Retinal pigment epithelial cell (primary cell): Measurements from ENCODE around the gene SCAF8.
"Not testable (repeated sequence)": the region's sequence is repeated elsewhere in the genome, so short reads cannot be mapped to it uniquely, and the experiment has no call there.

ENCODE experiments used
- DNase-seq: peaks from one replicate; pipeline ENCODE4 v3.0.0-alpha.2; 2010; ENCODE audit warnings: low read depth
- H3K4me3 ChIP-seq: 2 replicates; pipeline ENCODE4 v1.5.1; 2011; ENCODE audit warnings: mild to moderate bottlenecking, low read length, control low read depth, moderate library complexity
- CTCF ChIP-seq: conservative IDR thresholded peaks from 2 replicates; pipeline ENCODE4 v1.5.1; 2011; ENCODE audit warnings: low read depth, low read length, control low read depth, inconsistent platforms

SCAF8 gene

DNA sequence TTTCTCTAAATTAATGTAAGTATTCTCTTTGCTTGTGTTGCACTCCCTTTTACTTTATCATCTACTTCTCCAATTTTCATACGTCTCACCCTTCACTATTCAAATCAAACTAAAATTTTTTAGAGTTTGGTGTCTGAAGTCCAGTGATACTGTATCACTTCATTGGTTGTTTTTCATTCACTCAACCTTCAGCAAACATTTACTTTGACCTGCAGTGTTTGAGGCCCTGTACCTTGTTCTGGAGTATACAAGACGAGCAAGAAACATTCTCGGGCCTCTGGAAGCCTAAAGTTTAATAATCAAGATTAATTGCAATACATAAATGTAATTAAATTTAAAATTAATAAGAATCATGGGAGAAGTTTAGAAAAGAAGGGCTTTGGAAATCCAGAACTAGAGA, 64.6 kb downstream of the SCAF8 start:
- TF ChIP-seq CTCF = no peak
- no peak overlapping the region for H3K4me3 ChIP-seq
- DNase-seq = no peak

DNA sequence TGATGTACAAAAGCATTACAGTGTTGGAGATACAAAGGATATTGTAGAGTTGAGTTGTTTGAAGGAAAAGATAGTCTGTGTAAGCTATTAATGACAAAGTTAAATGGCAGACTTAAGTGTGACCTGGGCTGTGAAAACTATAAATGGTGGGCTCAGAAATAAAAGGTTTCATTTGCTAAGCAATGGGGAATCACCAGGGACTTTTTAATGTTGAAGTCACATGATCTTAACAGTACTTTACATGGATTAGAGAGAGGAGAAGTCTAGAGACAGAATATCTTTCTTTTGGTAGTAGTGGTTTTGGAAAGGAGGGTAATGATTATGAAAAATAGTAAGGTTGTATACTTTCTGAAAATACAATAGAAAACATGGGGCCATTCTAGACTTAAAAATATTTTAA, 67.1 kb downstream of the SCAF8 start:
- no peak overlapping the region for H3K4me3 ChIP-seq
- TF ChIP-seq CTCF = no peak
- DNase-seq = no peak

DNA sequence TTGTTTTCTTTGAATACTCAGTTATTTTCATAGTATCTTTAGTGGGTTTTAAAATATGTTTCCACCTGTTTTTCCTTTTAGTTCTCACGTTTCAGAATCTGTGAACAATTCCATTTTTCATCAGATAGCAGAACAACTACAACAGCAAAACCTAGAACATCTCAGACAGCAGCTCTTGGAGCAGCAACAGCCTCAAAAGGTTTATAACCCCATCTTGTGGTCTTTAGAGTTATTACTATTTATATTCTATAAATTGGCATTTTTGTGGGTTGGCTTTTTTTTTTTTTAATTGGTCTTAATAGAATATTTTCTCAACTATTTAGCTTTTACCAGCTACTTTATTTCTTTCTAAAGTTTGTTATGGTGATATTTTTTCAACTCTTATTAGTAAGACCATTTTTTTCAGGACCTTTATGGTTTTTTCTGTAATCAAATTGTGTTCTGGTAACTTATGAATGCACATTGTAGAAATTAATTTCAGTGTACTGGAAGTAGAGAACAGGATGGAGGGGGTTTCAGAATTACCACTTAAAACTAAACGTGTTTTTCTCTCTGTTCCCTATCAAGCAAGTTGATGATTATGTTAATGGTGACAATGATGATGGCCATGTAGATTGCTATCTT, 72.2 kb downstream of the SCAF8 start:
- peak; percentile 23 for DNase-seq
- TF ChIP-seq CTCF = peak; percentile 43
- no peak overlapping the region for H3K4me3 ChIP-seq

- DNase-seq = no peak
- no peak overlapping the region for H3K4me3 ChIP-seq
- TF ChIP-seq CTCF = no peak
Measured at GRCh38 chr6:154806804-154807203, 73.6 kb downstream of the SCAF8 start.

DNA sequence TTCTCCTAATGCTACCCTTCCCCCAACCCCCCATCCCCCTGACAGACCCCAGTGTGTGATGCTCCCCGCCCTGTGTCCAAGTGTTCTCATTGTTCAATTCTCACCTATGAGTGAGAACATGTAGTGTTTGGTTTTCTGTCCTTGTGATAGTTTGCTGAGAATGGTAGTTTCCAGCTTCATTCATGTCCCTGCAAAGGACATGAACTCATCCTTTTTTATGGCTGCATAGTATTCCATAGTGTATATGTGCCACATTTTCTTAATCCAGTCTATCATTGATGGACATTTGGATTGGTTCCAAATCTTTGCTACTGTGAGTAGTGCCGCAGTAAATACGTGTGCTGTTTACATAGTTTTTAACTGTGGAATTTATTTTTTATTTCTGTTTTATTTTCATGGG, 78.4 kb downstream of the SCAF8 start:
- not testable (repeated sequence) for H3K4me3 ChIP-seq, DNase-seq

- DNase-seq = no peak
- no peak overlapping the region for H3K4me3 ChIP-seq
- TF ChIP-seq CTCF = no peak
Measured at GRCh38 chr6:154814063-154814462, 80.8 kb downstream of the SCAF8 start.

DNA sequence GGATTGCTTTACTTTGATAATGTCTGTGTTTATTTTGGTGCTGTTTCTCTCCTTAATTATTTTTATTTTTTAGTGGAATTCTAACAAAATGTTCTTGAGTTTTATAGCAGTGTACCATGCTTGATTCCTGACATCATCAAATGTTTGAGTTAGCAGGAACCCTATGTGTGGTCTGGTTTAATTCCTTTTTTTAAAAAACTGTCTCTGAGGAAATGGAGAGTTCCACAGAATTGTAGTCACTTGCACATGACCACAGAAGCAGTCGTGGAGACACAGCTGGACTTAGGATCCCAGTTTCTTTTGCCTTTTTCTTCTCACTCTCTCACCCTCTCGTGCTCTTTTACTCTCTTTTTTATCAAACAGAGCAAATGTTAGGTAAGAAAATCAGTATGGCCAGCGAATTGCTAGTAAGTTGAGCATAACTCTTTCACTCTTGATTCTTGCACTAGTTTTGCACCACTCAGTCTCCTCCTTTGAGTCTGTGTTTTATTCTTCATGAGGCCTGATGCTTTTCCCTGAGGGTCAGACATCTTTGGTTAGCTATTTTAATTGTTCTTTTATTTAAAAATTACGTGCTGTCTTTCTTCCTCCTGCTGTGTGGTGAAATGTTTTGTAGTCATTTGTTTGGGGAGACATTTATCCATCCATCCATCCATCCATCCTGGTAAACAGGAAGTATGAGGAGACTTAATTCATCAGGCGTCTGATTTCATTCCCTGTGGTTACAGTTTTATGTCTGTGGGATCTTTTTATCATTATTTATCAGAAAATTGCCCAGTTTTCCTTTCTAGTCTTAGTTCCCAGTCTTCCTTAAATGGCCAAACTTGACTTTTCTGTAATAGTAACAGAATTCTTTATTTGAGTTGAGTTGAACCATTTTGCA, 83.0 kb downstream of the SCAF8 start:
- H3K4me3 ChIP-seq = no peak overlapping the region
- no peak for DNase-seq
- TF ChIP-seq CTCF = no peak
